Upper lobe of left lung (tissue), 6 donors: ENCODE results near the gene DNAH8. TPM values are rescaled to one million over a fixed set of nuclear protein-coding genes. Genes with fewer than 3 reads are reported as not detected.

Experiments
- ATAC-seq, 2 donors: fragments of 200-7000 bp; cut with Tn5 transposase; one replicate each; pipeline ENCODE4 v1.9.1; 2022; ENCODE audit warnings: mild to moderate bottlenecking in 2 of 2, moderate library complexity in 2 of 2; ENCODE audit not compliant: low FRiP score in 2 of 2
- DNase-seq, 2 donors: peaks; one replicate each; pipeline ENCODE4 v3.0.0-alpha.2; 2019 to 2020
- H3K27ac ChIP-seq, 4 donors: fragments of 200-600 bp; sonication (generic); one replicate each; pipeline ENCODE4 v1.5.1; 2016 to 2019
- H3K27me3 ChIP-seq, 4 donors: fragments of 200-600 bp; sonication (generic); one replicate each; pipeline ENCODE4 v1.5.1; 2017 to 2019
- H3K36me3 ChIP-seq, 4 donors: fragments of 200-600 bp; sonication (generic); one replicate each; pipeline ENCODE4 v1.5.1; 2016 to 2019
- H3K4me1 ChIP-seq, 4 donors: fragments of 200-600 bp; sonication (generic); one replicate each; pipeline ENCODE4 v1.5.1; 2018 to 2019
- H3K4me3 ChIP-seq, 4 donors: fragments of 200-600 bp; sonication (generic); one replicate each; pipeline ENCODE4 v1.5.1; 2017 to 2019; ENCODE audit warnings: mild to moderate bottlenecking in 2 of 4, moderate library complexity in 1 of 4
- H3K9me3 ChIP-seq, 4 donors: fragments of 200-600 bp; sonication (generic); one replicate each; pipeline ENCODE4 v1.5.1; 2018 to 2019
- CTCF ChIP-seq, 6 experiments: fragments of 450-650 bp in 4 of 6; fragments of 200-600 bp in 2 of 6; sonication (generic) in 2 of 6; IDR thresholded peaks; one replicate each; pipeline ENCODE4 v1.5.1; 2016 to 2019; ENCODE audit warnings: antibody characterized with exemption in 6 of 6
- EP300 ChIP-seq, 4 donors: sonication (generic); formaldehyde crosslinking; IDR thresholded peaks; one replicate each; pipeline ENCODE4 v1.5.1; 2017; ENCODE audit warnings: antibody characterized with exemption in 4 of 4, control low read depth in 2 of 4
- POLR2A ChIP-seq, 4 donors: fragments of 450-650 bp; IDR thresholded peaks; one replicate each; pipeline ENCODE4 v1.5.1; 2016 to 2017; ENCODE audit warnings: antibody characterized with exemption in 4 of 4, mild to moderate bottlenecking in 2 of 4
- POLR2AphosphoS5 ChIP-seq, 2 donors: sonication (generic); formaldehyde crosslinking; IDR thresholded peaks; one replicate each; pipeline ENCODE4 v1.5.1; 2017; ENCODE audit warnings: antibody characterized with exemption in 2 of 2
- WGBS, 2 donors: methylation state at CpG; one replicate each; pipeline ENCODE4 v1.1.5; 2017 to 2018; 5-methylcytosine and 5-hydroxymethylcytosine counted together
- total RNA-seq, 6 donors: library from RNA; depleted of rRNA in 4 of 6; stranded (reverse); fragments of >200 nt in 4 of 6; gene quantifications; one replicate each; pipeline versions ENCODE4 v1.1.0 to v1.2.1, GENCODE V29; 2016 to 2021
- donor health status: DM: no; HTN: no; CAD: no; lungs with moderate emphysema.
- donor health status: DM: no; HTN: yes; CAD: no; lungs with severe emphysema.

The DNAH8 gene
- total RNA-seq, 6 donors from 2014 or later = under 0.01 to 0.24 (median 0.15) TPM; not detected in 2

GRCh38 chr6:39026175-39026574, 311.1 kb downstream of the DNAH8 start:
- Histone ChIP-seq H3K9me3 (no peaks in the 10 kb centered on the region), H3K36me3 (no peaks in the 10 kb centered on the region), H3K27me3 (no peaks in the 10 kb centered on the region), H3K4me1 (no peaks in the 10 kb centered on the region), H3K27ac (no peak overlapping the region), H3K4me3 (no peak overlapping the region)
- WGBS, 2 donors = 49 to 75% methylated on average over 3 of the region's 3 CpGs
- DNase-seq = no peak
- no peak for TF ChIP-seq POLR2A (IDR thresholded peaks at IDR 0.05)
- TF ChIP-seq POLR2AphosphoS5 (IDR thresholded peaks at IDR 0.05) = no peak
- TF ChIP-seq CTCF (IDR thresholded peaks at IDR 0.05) = no peak
- TF ChIP-seq EP300 (IDR thresholded peaks at IDR 0.05) = no peak
- no peak for ATAC-seq

- ATAC-seq (peak in 1 of 2 donors; percentile 44), DNase-seq (no peak)
- TF ChIP-seq POLR2AphosphoS5 (IDR thresholded peaks at IDR 0.05) (no peak), CTCF (IDR thresholded peaks at IDR 0.05) (peak in 5 of 6 experiments; percentile 21 to 55 (median 38)), POLR2A (IDR thresholded peaks at IDR 0.05) (no peak)
- no peaks in the 10 kb centered on the region for H3K4me1 ChIP-seq
- H3K9me3 ChIP-seq = no peaks in the 10 kb centered on the region
- H3K27ac ChIP-seq = no peak overlapping the region
- H3K27me3 ChIP-seq = no peaks in the 10 kb centered on the region
- H3K4me3 ChIP-seq = no peak overlapping the region
- H3K36me3 ChIP-seq = no peaks in the 10 kb centered on the region
- WGBS, 2 donors = 77% methylated on average over 13 of the region's 13 CpGs
These were observed 314.3 kb downstream of the DNAH8 start for GRCh38 chr6:39029156-39030011.

GRCh38 chr6:39035681-39036080, 320.6 kb downstream of the DNAH8 start:
- WGBS, 2 donors = 60 to 67% methylated on average over 9 of the region's 9 CpGs
- no peak overlapping the region for H3K4me3 ChIP-seq
- TF ChIP-seq POLR2AphosphoS5 (IDR thresholded peaks at IDR 0.05) = no peak
- no peak for TF ChIP-seq EP300 (IDR thresholded peaks at IDR 0.05)
- TF ChIP-seq POLR2A (IDR thresholded peaks at IDR 0.05) = no peak
- TF ChIP-seq CTCF (IDR thresholded peaks at IDR 0.05) = no peak
- DNase-seq = peak in 1 of 2 donors; percentile 52
- no peaks in the 10 kb centered on the region for H3K36me3 ChIP-seq
- peaks cover 0 to 4% (median 0%) of the 10 kb centered on the region in 4 donors for H3K4me1 ChIP-seq
- H3K27ac ChIP-seq = no peak overlapping the region
- no peaks in the 10 kb centered on the region for H3K27me3 ChIP-seq
- no peak for ATAC-seq
- no peaks in the 10 kb centered on the region for H3K9me3 ChIP-seq

- peaks cover 0 to 4% (median 0%) of the 10 kb centered on the region in 4 donors for H3K4me1 ChIP-seq
- ATAC-seq = no peak
- no peaks in the 10 kb centered on the region for H3K27me3 ChIP-seq
- DNase-seq = no peak
- H3K4me3 ChIP-seq = no peak overlapping the region
- no peaks in the 10 kb centered on the region for H3K36me3 ChIP-seq
- 21 to 25% methylated on average over 4 of the region's 4 CpGs for WGBS, 2 donors
- peaks cover 0 to 4% (median 0%) of the 10 kb centered on the region in 4 donors for H3K9me3 ChIP-seq
- TF ChIP-seq POLR2AphosphoS5 (IDR thresholded peaks at IDR 0.05) (no peak), EP300 (IDR thresholded peaks at IDR 0.05) (no peak), POLR2A (IDR thresholded peaks at IDR 0.05) (no peak), CTCF (IDR thresholded peaks at IDR 0.05) (no peak)
- H3K27ac ChIP-seq = no peak overlapping the region
These were observed 322.0 kb downstream of the DNAH8 start for GRCh38 chr6:39037082-39037508.
